SU-DHL-6 (cell line): Measurements from ENCODE around the gene CLASP1.

ENCODE experiments used
- H2AFZ ChIP-seq: fragments of 200-600 bp; sonication (generic); 2 replicates; pipeline ENCODE4 v1.6.1; 2014; ENCODE audit warnings: low read depth, mild to moderate bottlenecking, moderate library complexity, mixed read lengths, antibody characterized with exemption, low read length; ENCODE audit not compliant: severe bottlenecking
- H3F3A ChIP-seq: fragments of 200-600 bp; shearing (Covaris generic); 2 replicates; pipeline ENCODE4 v1.6.0; 2016; ENCODE audit warnings: antibody characterized with exemption, mild to moderate bottlenecking; ENCODE audit not compliant: insufficient read depth
- H3K27ac ChIP-seq: fragments of 200-600 bp; sonication (generic); 2 replicates; pipeline ENCODE4 v1.5.1; 2016; ENCODE audit warnings: low read depth, mild to moderate bottlenecking, low read length, moderate library complexity, mixed read lengths
- H3K27me3 ChIP-seq: fragments of 200-600 bp; sonication (generic), shearing (Covaris generic); 2 replicates; pipeline ENCODE4 v1.6.0; 2014; ENCODE audit warnings: mild to moderate bottlenecking, low read length
- H3K36me3 ChIP-seq: fragments of 200-600 bp; sonication (generic); 2 replicates; pipeline ENCODE4 v1.6.1; 2014; ENCODE audit warnings: mild to moderate bottlenecking, low read length, mixed read lengths
- H3K4me2 ChIP-seq: fragments of 300-600, 200-600 bp; shearing (Covaris generic), sonication (generic); 2 replicates; pipeline ENCODE4 v1.6.0; 2014; ENCODE audit warnings: low read length, low read depth, mild to moderate bottlenecking; ENCODE audit not compliant: poor library complexity, severe bottlenecking
- H3K4me3 ChIP-seq: fragments of 200-600 bp; sonication (generic); 2 replicates; pipeline ENCODE4 v1.5.1; 2014; ENCODE audit warnings: antibody characterized with exemption, low read length, mild to moderate bottlenecking, mixed read lengths; ENCODE audit not compliant: insufficient read depth, poor library complexity, severe bottlenecking
- H3K79me2 ChIP-seq: fragments of 200-600 bp; sonication (generic); 2 replicates; pipeline ENCODE4 v1.6.1; 2014; ENCODE audit warnings: mild to moderate bottlenecking, low read length, moderate library complexity; ENCODE audit not compliant: insufficient read depth
- H3K9ac ChIP-seq: fragments of 200-600 bp; sonication (generic); 2 replicates; pipeline ENCODE4 v1.7.0; 2014; ENCODE audit warnings: mild to moderate bottlenecking, low read length
- H3K9me2 ChIP-seq: fragments of 200-600 bp; sonication (generic); replicated peaks from 2 replicates; pipeline ENCODE4 v1.6.1; 2014; ENCODE audit warnings: low read length; ENCODE audit not compliant: insufficient read depth
- H3K9me3 ChIP-seq: fragments of 200-600 bp; sonication (generic); 2 replicates; pipeline ENCODE4 v1.6.1; 2014; ENCODE audit warnings: low read length, mixed read lengths; ENCODE audit not compliant: insufficient read depth
- H4K20me1 ChIP-seq: fragments of 200-600 bp; sonication (generic); 2 replicates; pipeline ENCODE4 v1.6.1; 2014; ENCODE audit warnings: low read depth, mild to moderate bottlenecking, antibody characterized with exemption, low read length, moderate library complexity, mixed read lengths
- CTCF ChIP-seq: fragments of 200-600 bp; sonication (generic); IDR thresholded peaks from one replicate; pipeline ENCODE4 v1.5.1; 2017; ENCODE audit warnings: antibody characterized with exemption, mild to moderate bottlenecking, low read length, moderate library complexity; ENCODE audit not compliant: insufficient read depth, poor library complexity, severe bottlenecking
- EZH2phosphoT487 ChIP-seq: fragments of 200-600 bp; sonication (generic), shearing (Covaris generic); conservative IDR thresholded peaks from 2 replicates; pipeline ENCODE4 v1.6.1; 2018; ENCODE audit warnings: mild to moderate bottlenecking, antibody characterized with exemption, low read length, moderate library complexity, mixed read lengths

CLASP1 gene

GRCh38 chr2:121588357-121588756 is 60.9 kb downstream of the CLASP1 start:
- H3K4me2 ChIP-seq, result no peak overlapping the region
- no peak for TF ChIP-seq EZH2phosphoT487
- TF ChIP-seq CTCF, result no peak
- H3K27me3 ChIP-seq, result no peaks in the 10 kb centered on the region
- H3K4me3 ChIP-seq, result no peak overlapping the region
- peaks cover 54% of the 10 kb centered on the region for H3K79me2 ChIP-seq
- no peak overlapping the region for H2AFZ ChIP-seq
- H3K9me2 ChIP-seq, result no peaks in the 10 kb centered on the region
- H3K9ac ChIP-seq, result no peak overlapping the region
- H4K20me1 ChIP-seq, result peaks cover 5% of the 10 kb centered on the region; the same call in 1 of the 2 replicates
- no peaks in the 10 kb centered on the region for H3K9me3 ChIP-seq
- no peaks in the 10 kb centered on the region for H3F3A ChIP-seq
- no peaks in the 10 kb centered on the region for H3K36me3 ChIP-seq
- no peak overlapping the region for H3K27ac ChIP-seq

GRCh38 chr2:121587131-121587530 is 62.1 kb downstream of the CLASP1 start:
- no peaks in the 10 kb centered on the region for H3K9me2 ChIP-seq
- H3K27ac ChIP-seq, result no peak overlapping the region
- H2AFZ ChIP-seq, result no peak overlapping the region
- no peak overlapping the region for H3K4me3 ChIP-seq
- no peaks in the 10 kb centered on the region for H3K9me3 ChIP-seq
- H3K79me2 ChIP-seq, result peaks cover 42% of the 10 kb centered on the region
- H3K4me2 ChIP-seq, result no peak overlapping the region
- H4K20me1 ChIP-seq, result peaks cover 5% of the 10 kb centered on the region; the same call in 1 of the 2 replicates
- no peak for TF ChIP-seq EZH2phosphoT487
- TF ChIP-seq CTCF, result no peak
- no peak overlapping the region for H3K9ac ChIP-seq
- no peaks in the 10 kb centered on the region for H3K27me3 ChIP-seq
- H3K36me3 ChIP-seq, result no peaks in the 10 kb centered on the region
- H3F3A ChIP-seq, result no peaks in the 10 kb centered on the region

GRCh38 chr2:121584741-121585140 is 64.5 kb downstream of the CLASP1 start:
- Histone ChIP-seq H3F3A (no peaks in the 10 kb centered on the region), H3K27me3 (no peaks in the 10 kb centered on the region), H2AFZ (no peak overlapping the region), H3K9ac (no peak overlapping the region), H3K9me2 (no peaks in the 10 kb centered on the region), H3K36me3 (no peaks in the 10 kb centered on the region), H3K9me3 (no peaks in the 10 kb centered on the region), H3K4me3 (no peak overlapping the region), H3K79me2 (peaks cover 37% of the 10 kb centered on the region), H3K4me2 (no peak overlapping the region), H4K20me1 (peaks cover 2% of the 10 kb centered on the region; the same call in 1 of the 2 replicates), H3K27ac (no peak overlapping the region)
- TF ChIP-seq EZH2phosphoT487, result no peak
- TF ChIP-seq CTCF, result no peak

- peaks cover 39% of the 10 kb centered on the region; the same call in 1 of the 2 replicates for H3K79me2 ChIP-seq
- H3K4me3 ChIP-seq, result no peak overlapping the region
Observed at GRCh38 chr2:121583555-121583954, 65.7 kb downstream of the CLASP1 start.

More at GRCh38 chr2:121583555-121583954, 65.7 kb downstream of the CLASP1 start:
- no peaks in the 10 kb centered on the region for H3K27me3 ChIP-seq
- no peak overlapping the region for H3K9ac ChIP-seq
- H3K4me2 ChIP-seq, result no peak overlapping the region
- no peaks in the 10 kb centered on the region for H3F3A ChIP-seq
- H3K9me2 ChIP-seq, result no peaks in the 10 kb centered on the region
- H3K9me3 ChIP-seq, result no peaks in the 10 kb centered on the region
- H3K27ac ChIP-seq, result no peak overlapping the region
- H4K20me1 ChIP-seq, result peaks cover 2% of the 10 kb centered on the region; the same call in 1 of the 2 replicates
- no peaks in the 10 kb centered on the region for H3K36me3 ChIP-seq
- no peak overlapping the region for H2AFZ ChIP-seq
- TF ChIP-seq EZH2phosphoT487 (no peak), CTCF (no peak)
